ENCODE data around the gene NAGPA. TPM values are rescaled to one million over a fixed set of nuclear protein-coding genes. Genes with fewer than 3 reads are reported as not detected.

Gene NAGPA
- total and polyA plus RNA-seq, 10 of the 15 experiments (the other 5 are each of a cell fraction or from before 2014, with no cell fraction given) = 0.03 to 11.6 (median 6.6) TPM

GRCh38 chr16:4991754-4992153 lies 42.0 kb downstream of the NAGPA start (continued):
- TF ChIP-seq PRDM15 (CRISPR knock-in tag; IDR thresholded peaks at IDR 0.05) (no peak), RFX5 (IDR thresholded peaks at IDR 0.05; ENCODE audit: low read depth, low read length) (no peak), CREM (IDR thresholded peaks at IDR 0.05; ENCODE audit: low read depth) (no peak)

GRCh38 chr16:4990415-4990814 lies 43.3 kb downstream of the NAGPA start:
- H2AFZ ChIP-seq (ENCODE audit: control insufficient read depth, low read depth, low read length) = no peak overlapping the region
- H3K4me1 ChIP-seq (ENCODE audit: control insufficient read depth, insufficient read depth, low read length) = no peaks in the 10 kb centered on the region
- RAD21 ChIA-PET (ENCODE audit: unreplicated experiment) = no interaction called here
- SMC1A ChIA-PET (ENCODE audit: uncharacterized antibody, unreplicated experiment) = no interaction called here
- H3K9ac ChIP-seq (ENCODE audit: control insufficient read depth, insufficient read depth, low read length) = no peak overlapping the region
- H3K79me2 ChIP-seq (ENCODE audit: control insufficient read depth, insufficient read depth, low read length) = no peaks in the 10 kb centered on the region
- no peaks in the 10 kb centered on the region for H4K20me1 ChIP-seq (ENCODE audit: control insufficient read depth, insufficient read depth)
- in situ Hi-C loops (cut with MboI) (no loop called here), intact Hi-C loops (cut with micrococcal nuclease; ENCODE audit: unreplicated experiment) (no loop called here)
- H3K27ac ChIP-seq (ENCODE audit: control insufficient read depth, insufficient read depth) = no peak overlapping the region
- FAIRE-seq = no peak
- no TSS peak for BruUV-seq (replicated peaks)
- H3K9me3 ChIP-seq (replicated peaks; ENCODE audit: control insufficient read depth, insufficient read depth, low read length) = no peaks in the 10 kb centered on the region; the same call in 2 of the 3 replicates
- 41% methylated on average over 8 of the region's 8 CpGs for WGBS (ENCODE audit: insufficient coverage, insufficient replicate concordance, low lambda C conversion rate, missing lambda C conversion rate)
- no peak overlapping the region for H3K4me2 ChIP-seq (ENCODE audit: control insufficient read depth, insufficient read depth)
- H3K36me3 ChIP-seq (ENCODE audit: control insufficient read depth in 2 of 2, insufficient read depth in 2 of 2, low read length in 1 of 2) = no peaks in the 10 kb centered on the region
- CTCF ChIA-PET = no interaction called here
- no peak for DNase-seq (ENCODE audit: low read depth, low spot score)
- POLR2A ChIA-PET = no interaction called here
- H3K4me3 ChIP-seq = no peak overlapping the region
- H3K27me3 ChIP-seq (replicated peaks in 1 of 2; ENCODE audit: control insufficient read depth in 2 of 2, insufficient read depth in 2 of 2, low read length in 1 of 2) = peaks cover 0 to 2% of the 10 kb centered on the region in 2 experiments; a peak in 2 of 4 replicates
- no peak for ATAC-seq
- TF ChIP-seq BCLAF1 (IDR thresholded peaks at IDR 0.05) (no peak), ZNF384 (IDR thresholded peaks at IDR 0.05; ENCODE audit: borderline replicate concordance, low read depth, low read length) (no peak), SKIL (IDR thresholded peaks at IDR 0.05; ENCODE audit: low read depth, poor library complexity, severe bottlenecking) (no peak), ZNF217 (IDR thresholded peaks at IDR 0.05) (no peak), ZNF24 (IDR thresholded peaks at IDR 0.05) (no peak), HDAC2 (IDR thresholded peaks at IDR 0.05) (no peak), ZNF207 (IDR thresholded peaks at IDR 0.05; ENCODE audit: borderline replicate concordance) (no peak), RAD21 (IDR thresholded peaks at IDR 0.05; ENCODE audit: insufficient read depth, low read depth, low read length) (no peak), STAT1 (conservative IDR thresholded peaks at IDR 0.05) (no peak), SMARCA5 (IDR thresholded peaks at IDR 0.05) (no peak), KDM1A (IDR thresholded peaks at IDR 0.05; ENCODE audit: borderline replicate concordance) (no peak), PAX5 (IDR thresholded peaks at IDR 0.05; ENCODE audit: borderline replicate concordance, low read depth, low read length) (no peak), SP1 (IDR thresholded peaks at IDR 0.05; ENCODE audit: low read depth, low read length) (no peak), POLR2A (IDR thresholded peaks at IDR 0.05; ENCODE audit: low read depth, low read length) (no peak), EZH2 (IDR thresholded peaks at IDR 0.05; ENCODE audit: borderline replicate concordance, control insufficient read depth, low read depth, low read length) (no peak)

All from GM12878 (cell line).